ENCODE data around the gene PHF12. TPM values are rescaled to one million over a fixed set of nuclear protein-coding genes. Genes with fewer than 3 reads are reported as not detected.

Gene PHF12
- total and polyA plus RNA-seq, 10 of the 15 experiments (the other 5 are each of a cell fraction or from before 2014, with no cell fraction given), result 1.3 to 43.9 (median 19.2) TPM

DNA sequence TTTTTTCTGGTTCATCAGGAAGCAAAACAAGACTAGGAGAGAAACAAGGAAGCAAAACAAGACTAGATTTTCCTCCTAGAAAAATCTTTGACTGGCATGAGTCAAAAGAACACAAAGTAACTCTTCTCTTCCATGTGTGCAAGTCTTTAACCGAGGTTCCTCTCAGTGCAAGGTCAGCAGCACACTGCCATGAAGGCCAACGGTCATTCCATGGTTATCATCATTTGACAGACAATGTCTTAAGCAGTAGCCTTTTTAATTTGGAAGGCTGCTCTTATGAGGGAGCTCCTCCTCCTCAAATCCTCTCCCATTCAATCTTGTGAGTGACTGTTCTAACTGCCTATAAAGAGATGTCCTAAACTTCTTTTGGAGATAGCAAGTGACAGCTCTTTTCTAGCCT, 33.0 kb downstream of the PHF12 start:
- DNase-seq (ENCODE audit: low read depth, low spot score) (no peak), FAIRE-seq (no peak), ATAC-seq (no peak)
- ChIA-PET CTCF (interaction anchor here (0.6 to 6.0 kb wide), 9 partner anchors 11 to 194 kb away, joined by 3 to 78 read pairs (median 8); partner anchors contain the start of genes NEK8 and TLCD1), SMC1A (ENCODE audit: uncharacterized antibody, unreplicated experiment) (interaction anchor here (0.8 to 4.8 kb wide), 6 partner anchors 9 to 191 kb away, joined by 3 to 40 read pairs (median 4); no protein-coding TSS in a partner anchor), POLR2A (interaction anchor here (1.3 kb wide), 1 partner anchor 191 kb away, joined by 4 read pairs; no protein-coding TSS in a partner anchor), RAD21 (ENCODE audit: unreplicated experiment) (interaction anchor here (1.2 to 1.5 kb wide), 2 partner anchors 154 to 192 kb away, joined by 3 to 5 read pairs; no protein-coding TSS in a partner anchor)
- TF ChIP-seq, protein P1, sequence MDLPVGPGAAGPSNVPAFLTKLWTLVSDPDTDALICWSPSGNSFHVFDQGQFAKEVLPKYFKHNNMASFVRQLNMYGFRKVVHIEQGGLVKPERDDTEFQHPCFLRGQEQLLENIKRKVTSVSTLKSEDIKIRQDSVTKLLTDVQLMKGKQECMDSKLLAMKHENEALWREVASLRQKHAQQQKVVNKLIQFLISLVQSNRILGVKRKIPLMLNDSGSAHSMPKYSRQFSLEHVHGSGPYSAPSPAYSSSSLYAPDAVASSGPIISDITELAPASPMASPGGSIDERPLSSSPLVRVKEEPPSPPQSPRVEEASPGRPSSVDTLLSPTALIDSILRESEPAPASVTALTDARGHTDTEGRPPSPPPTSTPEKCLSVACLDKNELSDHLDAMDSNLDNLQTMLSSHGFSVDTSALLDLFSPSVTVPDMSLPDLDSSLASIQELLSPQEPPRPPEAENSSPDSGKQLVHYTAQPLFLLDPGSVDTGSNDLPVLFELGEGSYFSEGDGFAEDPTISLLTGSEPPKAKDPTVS (IDR thresholded peaks at IDR 0.05; ENCODE audit: low read depth, low read length), result no peak
- TF ChIP-seq SREBF1 (IDR thresholded peaks at IDR 0.05; ENCODE audit: low read length), result no peak
- no peak for TF ChIP-seq ESRRA (IDR thresholded peaks at IDR 0.05; ENCODE audit: low read length)
- no peak for TF ChIP-seq NFIC (IDR thresholded peaks at IDR 0.05; ENCODE audit: low read depth, low read length)
- Histone ChIP-seq H4K20me1 (ENCODE audit: control insufficient read depth, insufficient read depth) (no peaks in the 10 kb centered on the region), H3K4me1 (ENCODE audit: control insufficient read depth, insufficient read depth, low read length) (no peaks in the 10 kb centered on the region), H3K4me2 (ENCODE audit: control insufficient read depth, insufficient read depth) (no peak overlapping the region), H3K4me3 (no peak overlapping the region), H3K9me3 (replicated peaks; ENCODE audit: control insufficient read depth, insufficient read depth, low read length) (no peaks in the 10 kb centered on the region), H2AFZ (ENCODE audit: control insufficient read depth, low read depth, low read length) (no peak overlapping the region), H3K27ac (ENCODE audit: control insufficient read depth, insufficient read depth) (no peak overlapping the region), H3K36me3 (ENCODE audit: control insufficient read depth in 2 of 2, insufficient read depth in 2 of 2, low read length in 1 of 2) (peaks cover 32 to 54% of the 10 kb centered on the region in 2 experiments), H3K9ac (ENCODE audit: control insufficient read depth, insufficient read depth, low read length) (no peak overlapping the region), H3K27me3 (replicated peaks in 1 of 2; ENCODE audit: control insufficient read depth in 2 of 2, insufficient read depth in 2 of 2, low read length in 1 of 2) (no peaks in the 10 kb centered on the region), H3K79me2 (ENCODE audit: control insufficient read depth, insufficient read depth, low read length) (no peaks in the 10 kb centered on the region)
- WGBS (ENCODE audit: insufficient coverage, insufficient replicate concordance, low lambda C conversion rate, missing lambda C conversion rate), result 94% methylated on average over 2 of the region's 2 CpGs
- intact Hi-C loops (cut with micrococcal nuclease; ENCODE audit: unreplicated experiment), result no loop called here
- BruUV-seq (replicated peaks), result no TSS peak
- in situ Hi-C loops (cut with MboI), result no loop called here

DNA sequence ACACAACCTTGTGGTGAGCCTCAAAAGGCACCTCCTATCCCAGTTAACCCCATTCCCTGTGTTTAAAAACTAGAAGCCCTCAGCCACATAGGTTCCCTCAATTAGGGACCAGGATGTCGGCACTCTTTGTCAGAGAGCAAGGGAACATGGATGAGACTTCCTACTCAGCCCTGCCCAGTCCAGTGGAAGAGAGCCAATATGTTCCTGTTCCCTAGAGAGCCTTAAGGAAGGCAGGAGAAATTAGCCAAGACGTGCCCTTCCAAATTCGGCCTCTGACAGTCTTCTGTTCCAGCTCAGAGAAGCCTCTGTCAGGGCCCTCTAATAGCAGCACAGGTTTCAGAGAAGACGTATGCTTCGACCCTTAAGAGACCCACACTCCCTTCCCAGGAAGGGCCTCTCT, 33.9 kb downstream of the PHF12 start:
- intact Hi-C loops (cut with micrococcal nuclease; ENCODE audit: unreplicated experiment) (loop anchor here (2.0 kb wide), 1 partner anchor 191 kb away; the partner anchor contains the start of gene TLCD1), in situ Hi-C loops (cut with MboI) (no loop called here)
- Histone ChIP-seq H3K79me2 (ENCODE audit: control insufficient read depth, insufficient read depth, low read length) (no peaks in the 10 kb centered on the region), H3K4me1 (ENCODE audit: control insufficient read depth, insufficient read depth, low read length) (no peaks in the 10 kb centered on the region), H3K36me3 (ENCODE audit: control insufficient read depth in 2 of 2, insufficient read depth in 2 of 2, low read length in 1 of 2) (peaks cover 40 to 57% of the 10 kb centered on the region in 2 experiments), H4K20me1 (ENCODE audit: control insufficient read depth, insufficient read depth) (no peaks in the 10 kb centered on the region), H3K27me3 (replicated peaks in 1 of 2; ENCODE audit: control insufficient read depth in 2 of 2, insufficient read depth in 2 of 2, low read length in 1 of 2) (no peaks in the 10 kb centered on the region), H2AFZ (ENCODE audit: control insufficient read depth, low read depth, low read length) (no peak overlapping the region), H3K27ac (ENCODE audit: control insufficient read depth, insufficient read depth) (no peak overlapping the region), H3K4me3 (no peak overlapping the region), H3K9ac (ENCODE audit: control insufficient read depth, insufficient read depth, low read length) (no peak overlapping the region), H3K4me2 (ENCODE audit: control insufficient read depth, insufficient read depth) (no peak overlapping the region), H3K9me3 (replicated peaks; ENCODE audit: control insufficient read depth, insufficient read depth, low read length) (no peaks in the 10 kb centered on the region)
- no TSS peak for BruUV-seq (replicated peaks)
- ChIA-PET SMC1A (ENCODE audit: uncharacterized antibody, unreplicated experiment) (interaction anchor here (0.6 to 4.8 kb wide), 7 partner anchors 9 to 191 kb away, joined by 3 to 40 read pairs (median 5); partner anchors contain the start of gene TLCD1), CTCF (interaction anchor here (0.6 to 6.0 kb wide), 15 partner anchors 10 to 198 kb away, joined by 3 to 78 read pairs (median 8); partner anchors contain the start of genes NEK8 and TLCD1), RAD21 (ENCODE audit: unreplicated experiment) (interaction anchor here (1.5 to 2.8 kb wide), 3 partner anchors 154 to 191 kb away, joined by 5 to 21 read pairs (median 15); partner anchors contain the start of gene TLCD1), POLR2A (no interaction called here)
- FAIRE-seq (no peak), DNase-seq (ENCODE audit: low read depth, low spot score) (no peak), ATAC-seq (no peak)
- 86% methylated on average over 5 of the region's 5 CpGs for WGBS (ENCODE audit: insufficient coverage, insufficient replicate concordance, low lambda C conversion rate, missing lambda C conversion rate)
- TF ChIP-seq, protein P2, sequence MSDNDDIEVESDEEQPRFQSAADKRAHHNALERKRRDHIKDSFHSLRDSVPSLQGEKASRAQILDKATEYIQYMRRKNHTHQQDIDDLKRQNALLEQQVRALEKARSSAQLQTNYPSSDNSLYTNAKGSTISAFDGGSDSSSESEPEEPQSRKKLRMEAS (IDR thresholded peaks at IDR 0.05; ENCODE audit: low read depth, low read length), result no peak
- no peak for TF ChIP-seq SIX5 (IDR thresholded peaks at IDR 0.05; ENCODE audit: low read depth, low read length, severe bottlenecking)
- TF ChIP-seq, protein P3, sequence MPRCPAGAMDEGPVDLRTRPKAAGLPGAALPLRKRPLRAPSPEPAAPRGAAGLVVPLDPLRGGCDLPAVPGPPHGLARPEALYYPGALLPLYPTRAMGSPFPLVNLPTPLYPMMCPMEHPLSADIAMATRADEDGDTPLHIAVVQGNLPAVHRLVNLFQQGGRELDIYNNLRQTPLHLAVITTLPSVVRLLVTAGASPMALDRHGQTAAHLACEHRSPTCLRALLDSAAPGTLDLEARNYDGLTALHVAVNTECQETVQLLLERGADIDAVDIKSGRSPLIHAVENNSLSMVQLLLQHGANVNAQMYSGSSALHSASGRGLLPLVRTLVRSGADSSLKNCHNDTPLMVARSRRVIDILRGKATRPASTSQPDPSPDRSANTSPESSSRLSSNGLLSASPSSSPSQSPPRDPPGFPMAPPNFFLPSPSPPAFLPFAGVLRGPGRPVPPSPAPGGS (IDR thresholded peaks at IDR 0.05; ENCODE audit: borderline replicate concordance, insufficient read depth, low read depth, low read length, poor library complexity, severe bottlenecking), result no peak
- no peak for TF ChIP-seq NFIC (IDR thresholded peaks at IDR 0.05; ENCODE audit: low read depth, low read length)
- TF ChIP-seq TBL1XR1 (IDR thresholded peaks at IDR 0.05; ENCODE audit: low read depth, low read length), result no peak
- no peak for TF ChIP-seq NR2F1 (conservative IDR thresholded peaks at IDR 0.05)
- TF ChIP-seq IRF4 (IDR thresholded peaks at IDR 0.05; ENCODE audit: low read depth, low read length), result no peak
- TF ChIP-seq, protein P4, sequence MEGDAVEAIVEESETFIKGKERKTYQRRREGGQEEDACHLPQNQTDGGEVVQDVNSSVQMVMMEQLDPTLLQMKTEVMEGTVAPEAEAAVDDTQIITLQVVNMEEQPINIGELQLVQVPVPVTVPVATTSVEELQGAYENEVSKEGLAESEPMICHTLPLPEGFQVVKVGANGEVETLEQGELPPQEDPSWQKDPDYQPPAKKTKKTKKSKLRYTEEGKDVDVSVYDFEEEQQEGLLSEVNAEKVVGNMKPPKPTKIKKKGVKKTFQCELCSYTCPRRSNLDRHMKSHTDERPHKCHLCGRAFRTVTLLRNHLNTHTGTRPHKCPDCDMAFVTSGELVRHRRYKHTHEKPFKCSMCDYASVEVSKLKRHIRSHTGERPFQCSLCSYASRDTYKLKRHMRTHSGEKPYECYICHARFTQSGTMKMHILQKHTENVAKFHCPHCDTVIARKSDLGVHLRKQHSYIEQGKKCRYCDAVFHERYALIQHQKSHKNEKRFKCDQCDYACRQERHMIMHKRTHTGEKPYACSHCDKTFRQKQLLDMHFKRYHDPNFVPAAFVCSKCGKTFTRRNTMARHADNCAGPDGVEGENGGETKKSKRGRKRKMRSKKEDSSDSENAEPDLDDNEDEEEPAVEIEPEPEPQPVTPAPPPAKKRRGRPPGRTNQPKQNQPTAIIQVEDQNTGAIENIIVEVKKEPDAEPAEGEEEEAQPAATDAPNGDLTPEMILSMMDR (IDR thresholded peaks at IDR 0.05 in 2 of 3, conservative IDR thresholded peaks at IDR 0.05 in 1 of 3; ENCODE audit: control insufficient read depth in 2 of 3, extremely low read depth in 1 of 3, insufficient read depth in 1 of 3, low read depth in 3 of 3, low read length in 3 of 3), result no peak

Data from GM12878 (cell line).